GM18502 (cell line): ENCODE results near the gene DOK7.

Source experiments
- ATAC-seq: cut with Tn5 transposase; IDR thresholded peaks from one replicate; pipeline ENCODE4 v1.9.1; 2021; ENCODE audit warnings: mild to moderate bottlenecking; ENCODE audit not compliant: unreplicated experiment, poor library complexity

DOK7 gene

GRCh38 chr4:3485011-3485791 lies 22.1 kb downstream of the DOK7 start:
- ATAC-seq = no peak

- ATAC-seq = no peak
Observed at GRCh38 chr4:3485886-3486540, 22.9 kb downstream of the DOK7 start.

- no peak for ATAC-seq
Observed at GRCh38 chr4:3486541-3487540, 23.7 kb downstream of the DOK7 start.

GRCh38 chr4:3487861-3488260 lies 24.8 kb downstream of the DOK7 start:
- no peak for ATAC-seq

GRCh38 chr4:3488820-3489219 lies 25.7 kb downstream of the DOK7 start:
- ATAC-seq = no peak

GRCh38 chr4:3489451-3489962 lies 26.4 kb downstream of the DOK7 start:
- ATAC-seq = peak; percentile 43

- no peak for ATAC-seq
Observed at GRCh38 chr4:3491681-3492405, 28.7 kb downstream of the DOK7 start.

- ATAC-seq = no peak
Observed at GRCh38 chr4:3492741-3493719, 29.9 kb downstream of the DOK7 start.

GRCh38 chr4:3493720-3494461 lies 30.8 kb downstream of the DOK7 start:
- ATAC-seq = no peak

- no peak for ATAC-seq
Observed at GRCh38 chr4:3494462-3494871, 31.4 kb downstream of the DOK7 start.

GRCh38 chr4:3495204-3495975 lies 32.3 kb downstream of the DOK7 start:
- ATAC-seq = no peak

- no peak for ATAC-seq
Observed at GRCh38 chr4:3496021-3496420, 32.9 kb downstream of the DOK7 start.

GRCh38 chr4:3497095-3497494 lies 34.0 kb downstream of the DOK7 start:
- ATAC-seq = no peak

GRCh38 chr4:3497523-3498389 lies 34.6 kb downstream of the DOK7 start:
- no peak for ATAC-seq

GRCh38 chr4:3498407-3498806 lies 35.3 kb downstream of the DOK7 start:
- ATAC-seq = no peak

GRCh38 chr4:3498901-3499510 lies 35.9 kb downstream of the DOK7 start:
- ATAC-seq = no peak
